HG03025 (cell line): Measurements from ENCODE around the gene OR52J3.

Source experiments
- ATAC-seq: cut with Tn5 transposase; IDR thresholded peaks from one replicate; pipeline ENCODE4 v1.9.1; 2021; ENCODE audit warnings: mild to moderate bottlenecking, moderate library complexity; ENCODE audit not compliant: unreplicated experiment, low FRiP score

OR52J3 gene

DNA sequence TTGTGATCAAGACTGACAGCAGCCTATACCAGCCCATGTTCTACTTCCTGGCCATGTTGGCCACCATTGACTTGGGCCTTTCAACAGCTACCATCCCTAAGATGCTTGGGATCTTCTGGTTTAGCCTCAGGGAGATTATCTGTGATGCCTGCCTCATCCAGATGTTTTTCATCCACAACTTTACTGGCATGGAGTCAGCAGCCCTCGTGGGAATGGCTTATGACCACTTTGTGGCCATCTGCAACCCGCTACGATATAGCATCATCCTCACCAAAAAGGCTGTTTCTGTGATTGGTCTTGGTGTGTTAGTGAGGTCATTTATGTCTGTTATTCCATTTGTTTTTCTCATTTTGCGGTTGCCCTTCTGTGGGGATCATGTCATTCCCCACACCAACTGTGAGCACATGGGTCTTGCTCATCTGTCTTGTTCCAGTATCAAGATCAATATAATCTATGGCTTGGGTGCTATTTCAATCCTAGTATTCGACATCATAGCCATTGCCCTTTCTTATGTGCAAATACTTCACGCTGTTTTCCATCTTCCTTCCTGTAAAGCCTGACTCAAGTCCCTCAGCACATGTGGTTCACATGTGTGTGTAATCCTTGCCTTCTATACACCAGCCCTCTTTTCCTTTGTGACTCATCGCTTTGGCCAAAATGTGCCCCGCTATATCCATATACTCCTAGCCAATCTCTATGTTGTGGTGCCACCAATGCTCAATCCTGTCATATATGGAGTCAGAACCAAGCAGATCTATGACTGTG, 46.7 kb downstream of the OR52J3 start:
- no peak for ATAC-seq

GRCh38 chr11:5096011-5096410, 49.7 kb downstream of the OR52J3 start:
- no peak for ATAC-seq
